OCI-LY7 (cell line): ENCODE measurements around the gene ADRB1. TPM values are rescaled to one million over a fixed set of nuclear protein-coding genes. Genes with fewer than 3 reads are reported as not detected.

Experiments
- BruUV-seq: library from RNA; stranded (reverse); fragments of 400-500 nt; replicated peaks from 2 replicates; lab custom pipeline; 2021; lab: Mats Ljungman, UMichigan
- CTCF ChIA-PET: fragments of 300-600 bp; sonication (Branson Sonifier 250); formaldehyde crosslinking; loops from one replicate; lab custom pipeline; 2022; ENCODE audit warnings: antibody characterized with exemption; ENCODE audit not compliant: unreplicated experiment; lab: Charles Lee
- POLR2A ChIA-PET: fragments of 300-600 bp; sonication (Branson Sonifier 250); formaldehyde crosslinking; loops from one replicate; lab custom pipeline; 2022; ENCODE audit warnings: antibody characterized with exemption; lab: Charles Lee
- DNase-seq: peaks from one replicate; pipeline ENCODE4 v3.0.0-alpha.2; 2015; ENCODE audit warnings: low spot score
- H2AFZ ChIP-seq: fragments of 200-600 bp; sonication (generic), shearing (Covaris generic); 2 replicates; pipeline ENCODE4 v1.6.1; 2014; ENCODE audit warnings: mild to moderate bottlenecking, antibody characterized with exemption, low read length, moderate library complexity
- H3K27ac ChIP-seq: fragments of 200-600 bp; sonication (generic); 2 replicates; pipeline ENCODE4 v1.5.1; 2014; ENCODE audit warnings: mixed run types, low read depth, mild to moderate bottlenecking, moderate library complexity, low read length, inconsistent platforms; ENCODE audit not compliant: poor library complexity, severe bottlenecking
- H3K36me3 ChIP-seq: fragments of 200-600 bp; sonication (generic); 2 replicates; pipeline ENCODE4 v1.6.1; 2014; ENCODE audit warnings: mild to moderate bottlenecking, antibody characterized with exemption, low read length, moderate library complexity, mixed read lengths; ENCODE audit not compliant: insufficient read depth
- H3K4me1 ChIP-seq: fragments of 200-600 bp; sonication (generic); 2 replicates; pipeline ENCODE4 v1.5.1; 2014; ENCODE audit warnings: mild to moderate bottlenecking, low read length; ENCODE audit not compliant: insufficient read depth, poor library complexity, severe bottlenecking
- H3K4me2 ChIP-seq: fragments of 200-600 bp; sonication (generic); 2 replicates; pipeline ENCODE4 v1.6.1; 2014; ENCODE audit warnings: mild to moderate bottlenecking, low read length
- H3K4me3 ChIP-seq: fragments of 200-600 bp; sonication (generic); 2 replicates; pipeline ENCODE4 v1.5.1; 2014; ENCODE audit warnings: mild to moderate bottlenecking, low read depth, low read length; ENCODE audit not compliant: poor library complexity, severe bottlenecking
- H3K79me2 ChIP-seq: fragments of 200-600 bp; sonication (generic); 2 replicates; pipeline ENCODE4 v1.6.1; 2016; ENCODE audit warnings: low read depth, mild to moderate bottlenecking, low read length, moderate library complexity, mixed read lengths; ENCODE audit not compliant: insufficient read depth
- H3K9me2 ChIP-seq: fragments of 200-600 bp; sonication (generic); 2 replicates; pipeline ENCODE4 v1.6.1; 2016; ENCODE audit warnings: mild to moderate bottlenecking, low read length, mixed read lengths; ENCODE audit not compliant: insufficient read depth
- H3K9me3 ChIP-seq: fragments of 200-600 bp; sonication (generic); 2 replicates; pipeline ENCODE4 v1.6.1; 2014; ENCODE audit warnings: mild to moderate bottlenecking, mixed run types, low read length, mixed read lengths
- H4K20me1 ChIP-seq: fragments of 200-600 bp; sonication (generic); 2 replicates; pipeline ENCODE4 v1.6.1; 2014; ENCODE audit warnings: mild to moderate bottlenecking, antibody characterized with exemption, low read length, moderate library complexity, mixed read lengths; ENCODE audit not compliant: insufficient read depth
- CTCF ChIP-seq: fragments of 200-600 bp; sonication (generic); conservative IDR thresholded peaks from 2 replicates; pipeline ENCODE4 v1.5.1; 2014; ENCODE audit warnings: mild to moderate bottlenecking, antibody characterized with exemption, low read length, moderate library complexity, mixed read lengths
- EZH2phosphoT487 ChIP-seq: fragments of 200-600 bp; sonication (generic); IDR thresholded peaks from 2 replicates; pipeline ENCODE4 v1.6.1; 2018; ENCODE audit warnings: low read depth, borderline replicate concordance, mild to moderate bottlenecking, mixed run types, antibody characterized with exemption, low read length, moderate library complexity, mixed read lengths
- intact Hi-C: fragments of 100-400 bp; cut with micrococcal nuclease; formaldehyde crosslinking; loops from one replicate; pipeline ENCODE4 v1.10.0; 2022; ENCODE audit not compliant: unreplicated experiment
- total RNA-seq, 2 experiments: library from RNA; depleted of rRNA in 1 of 2; stranded (reverse); fragments of >200 nt in 1 of 2; shearing (Covaris generic) in 1 of 2; gene quantifications; 2 replicates each; pipeline ENCODE4 v1.2.3, GENCODE V29; 2014 to 2022

The ADRB1 gene
- total RNA-seq, 2 experiments from 2014 or later = 1.3 to 2.0 TPM

GRCh38 chr10:114079421-114079820 lies 35.8 kb downstream of the ADRB1 start:
- TF ChIP-seq EZH2phosphoT487 (no peak), CTCF (no peak)
- Histone ChIP-seq H3K4me2 (no peak overlapping the region), H3K79me2 (no peaks in the 10 kb centered on the region), H3K9me2 (no peaks in the 10 kb centered on the region), H2AFZ (no peak overlapping the region), H3K9me3 (no peaks in the 10 kb centered on the region), H3K27ac (no peak overlapping the region), H3K4me3 (no peak overlapping the region), H3K4me1 (no peaks in the 10 kb centered on the region), H3K36me3 (no peaks in the 10 kb centered on the region), H4K20me1 (no peaks in the 10 kb centered on the region)
- no TSS peak for BruUV-seq
- ChIA-PET POLR2A (interaction anchor here (0.6 to 1.2 kb wide), 2 partner anchors 16 to 19 kb away, joined by 4 to 5 read pairs; no protein-coding TSS in a partner anchor), CTCF (no interaction called here)
- intact Hi-C loops = no loop called here
- DNase-seq = no peak

- Histone ChIP-seq H3K9me2 (no peaks in the 10 kb centered on the region), H3K79me2 (no peaks in the 10 kb centered on the region), H4K20me1 (no peaks in the 10 kb centered on the region), H3K27ac (no peak overlapping the region), H3K4me1 (no peaks in the 10 kb centered on the region), H3K36me3 (no peaks in the 10 kb centered on the region), H2AFZ (no peak overlapping the region), H3K4me3 (no peak overlapping the region), H3K9me3 (no peaks in the 10 kb centered on the region), H3K4me2 (no peak overlapping the region)
- no TSS peak for BruUV-seq
- intact Hi-C loops = no loop called here
- CTCF ChIA-PET = interaction anchor here (1.4 kb wide), 1 partner anchor 9 kb away, joined by 4 read pairs; no protein-coding TSS in a partner anchor
- TF ChIP-seq EZH2phosphoT487 (no peak), CTCF (no peak)
- POLR2A ChIA-PET = interaction anchor here (0.7 to 4.1 kb wide), 3 partner anchors 10 to 24 kb away, joined by 3 to 15 read pairs (median 4); no protein-coding TSS in a partner anchor
- DNase-seq = no peak
These were observed 38.4 kb downstream of the ADRB1 start for GRCh38 chr10:114081911-114082583.

- H4K20me1 ChIP-seq = no peaks in the 10 kb centered on the region
- no peak overlapping the region for H3K4me3 ChIP-seq
- no TSS peak for BruUV-seq
- POLR2A ChIA-PET = interaction anchor here (1.4 to 4.1 kb wide), 2 partner anchors 11 to 25 kb away, joined by 4 to 15 read pairs; no protein-coding TSS in a partner anchor
- DNase-seq = no peak
- H3K36me3 ChIP-seq = no peaks in the 10 kb centered on the region
- H3K79me2 ChIP-seq = no peaks in the 10 kb centered on the region
- H2AFZ ChIP-seq = peak overlapping the region; percentile 8; the same call in 1 of the 2 replicates
- H3K4me2 ChIP-seq = no peak overlapping the region
- intact Hi-C loops = no loop called here
- no peak for TF ChIP-seq EZH2phosphoT487
- no peak for TF ChIP-seq CTCF
- no peak overlapping the region for H3K27ac ChIP-seq
- CTCF ChIA-PET = interaction anchor here (1.4 kb wide), 1 partner anchor 10 kb away, joined by 4 read pairs; no protein-coding TSS in a partner anchor
- H3K9me3 ChIP-seq = no peaks in the 10 kb centered on the region
- H3K9me2 ChIP-seq = no peaks in the 10 kb centered on the region
- H3K4me1 ChIP-seq = no peaks in the 10 kb centered on the region
These were observed 39.4 kb downstream of the ADRB1 start for GRCh38 chr10:114083040-114083439.
